ENCODE measurements around the gene SF3A2.
A peak's percentile ranks its signal among the peaks of the same experiment; 100 is the strongest.
"Not testable (repeated sequence)": the region's sequence is repeated elsewhere in the genome, so short reads cannot be mapped to it uniquely, and the experiment has no call there.

The SF3A2 gene

GRCh38 chr19:2277138-2277537 is 40.5 kb downstream of the SF3A2 start:
- no peak for DNase-seq

GRCh38 chr19:2278459-2279158 is 42.0 kb downstream of the SF3A2 start:
- DNase-seq: no peak

DNA sequence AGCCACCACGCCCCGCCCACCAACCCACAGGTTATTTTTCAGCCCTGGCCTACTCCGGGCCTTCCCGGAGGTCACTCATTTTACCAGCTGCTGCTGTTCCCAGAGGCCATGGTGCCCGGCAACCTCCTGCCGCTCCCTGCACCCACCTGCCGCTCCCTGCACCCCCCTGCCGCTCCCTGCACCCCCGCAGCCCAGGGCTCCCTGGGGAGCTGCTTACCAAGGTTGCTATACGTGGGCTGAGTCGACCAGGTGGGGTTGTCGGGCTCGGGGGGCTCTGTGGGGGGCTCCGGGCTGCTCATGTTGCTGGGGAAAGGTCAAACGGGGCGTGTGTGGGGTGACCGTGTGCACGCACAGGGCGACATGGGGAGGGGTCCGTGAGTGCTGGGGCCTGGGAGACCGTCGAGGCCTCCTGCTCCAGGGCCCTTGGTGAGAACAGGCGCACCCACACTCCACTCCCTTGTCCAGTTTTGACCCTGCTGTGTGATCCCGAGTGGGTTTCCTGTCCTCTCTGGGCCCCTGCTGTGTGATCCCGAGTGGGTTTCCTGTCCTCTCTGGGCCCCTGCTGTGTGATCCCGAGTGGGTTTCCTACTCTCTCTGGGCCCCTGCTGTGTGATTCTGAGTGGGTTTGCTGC is 44.1 kb downstream of the SF3A2 start:
- DNase-seq: no peak

GRCh38 chr19:2281265-2282061 is 44.8 kb downstream of the SF3A2 start:
- not testable (repeated sequence) for DNase-seq

DNA sequence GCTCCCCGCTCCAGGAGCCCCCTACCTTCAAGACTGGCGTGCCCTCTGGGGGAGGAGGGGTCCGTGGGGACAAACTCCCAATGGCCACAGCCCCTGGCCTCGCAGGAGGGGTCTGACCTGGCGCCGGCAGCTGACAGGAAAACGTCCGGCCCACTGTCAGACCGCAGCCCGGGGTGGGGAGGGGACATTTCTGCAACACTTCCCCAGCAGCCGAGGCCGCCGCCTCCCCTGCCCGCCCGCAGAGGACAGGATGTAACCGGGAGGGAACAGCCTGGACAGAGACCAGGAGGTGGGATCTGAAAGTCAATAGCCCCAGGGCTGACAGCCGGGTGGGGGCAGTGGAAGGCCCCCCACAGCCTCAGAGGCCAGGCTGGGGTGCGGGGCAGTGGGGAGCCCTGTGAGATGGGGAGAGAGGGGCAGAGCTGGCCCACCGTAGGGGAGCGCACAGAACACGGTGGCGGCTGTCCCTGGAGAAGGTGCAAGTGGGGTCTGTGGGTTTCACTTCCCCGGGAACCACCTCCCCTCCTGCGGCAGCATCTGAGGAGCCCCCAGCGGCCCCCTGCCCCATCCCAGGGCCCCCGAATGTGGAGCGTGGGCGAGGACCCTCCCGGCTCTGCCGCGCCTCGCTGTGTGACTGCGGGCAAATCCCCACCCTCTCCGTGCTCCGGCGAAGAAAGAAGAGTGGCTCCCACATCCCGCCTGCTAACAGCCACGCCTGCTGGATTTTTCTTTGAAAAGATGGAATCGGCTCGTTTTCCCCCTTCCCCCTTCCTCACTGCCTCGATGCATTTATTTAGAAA is 45.6 kb downstream of the SF3A2 start, which contains the start of gene PEAK3:
Gene PEAK3 (minus strand): TSS at position 114 of the 800 bp plus-strand sequence. CDS start 1,244 bp downstream, outside the sequence.
- DNase-seq: peak; percentile 52

DNA sequence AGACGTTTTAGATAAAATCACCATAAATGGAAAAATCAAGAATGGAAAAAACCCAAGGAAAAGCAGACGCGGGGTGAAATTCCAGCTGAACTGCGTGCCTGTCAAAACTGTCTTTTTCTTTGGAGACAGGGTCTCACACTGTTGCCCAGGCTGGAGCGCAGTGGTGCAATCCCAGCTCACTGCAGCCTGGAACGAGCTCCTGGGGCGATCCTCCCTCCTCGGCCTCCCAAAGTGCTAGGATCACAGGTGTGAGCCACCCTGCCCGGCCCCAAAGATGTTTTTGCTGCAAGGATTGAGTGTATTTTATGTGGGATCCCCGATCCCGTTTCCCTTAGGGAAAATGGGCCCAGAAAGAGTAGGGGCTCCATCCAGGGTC is 46.2 kb downstream of the SF3A2 start:
- no peak for DNase-seq

DNA sequence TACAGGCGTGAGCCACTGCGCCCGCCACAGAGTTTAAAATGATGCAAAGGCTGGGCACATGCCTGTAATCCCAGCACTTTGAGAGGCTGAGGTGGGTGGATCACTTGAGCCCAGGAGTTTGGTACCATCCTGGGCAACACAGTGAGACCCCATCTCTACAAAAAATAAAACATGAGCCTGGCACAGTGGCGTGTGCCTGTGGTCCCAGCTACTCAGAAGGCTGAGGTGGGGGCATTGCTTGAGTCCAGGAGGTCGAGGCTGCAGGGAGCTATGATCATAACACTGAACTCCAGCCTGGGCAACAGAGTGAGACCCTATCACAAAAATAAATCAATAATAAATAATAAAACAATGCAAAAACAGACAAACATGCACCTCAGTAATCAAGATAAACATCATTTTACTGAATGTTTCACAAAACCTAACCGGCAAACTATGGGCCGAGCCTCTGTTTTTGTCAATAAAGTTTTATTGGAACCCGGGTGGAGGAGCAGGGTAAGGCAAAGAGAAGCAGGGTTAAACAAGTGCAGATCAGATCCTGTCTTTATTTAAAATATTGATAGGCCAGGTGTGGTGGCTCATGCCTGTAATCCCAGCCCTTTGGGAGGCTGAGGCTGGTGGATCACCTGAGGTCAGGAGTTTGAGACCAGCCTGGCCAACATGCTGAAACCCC is 47.3 kb downstream of the SF3A2 start:
- DNase-seq: no peak

- no peak for DNase-seq
Observed at GRCh38 chr19:2286402-2287140, 49.9 kb downstream of the SF3A2 start.

DNA sequence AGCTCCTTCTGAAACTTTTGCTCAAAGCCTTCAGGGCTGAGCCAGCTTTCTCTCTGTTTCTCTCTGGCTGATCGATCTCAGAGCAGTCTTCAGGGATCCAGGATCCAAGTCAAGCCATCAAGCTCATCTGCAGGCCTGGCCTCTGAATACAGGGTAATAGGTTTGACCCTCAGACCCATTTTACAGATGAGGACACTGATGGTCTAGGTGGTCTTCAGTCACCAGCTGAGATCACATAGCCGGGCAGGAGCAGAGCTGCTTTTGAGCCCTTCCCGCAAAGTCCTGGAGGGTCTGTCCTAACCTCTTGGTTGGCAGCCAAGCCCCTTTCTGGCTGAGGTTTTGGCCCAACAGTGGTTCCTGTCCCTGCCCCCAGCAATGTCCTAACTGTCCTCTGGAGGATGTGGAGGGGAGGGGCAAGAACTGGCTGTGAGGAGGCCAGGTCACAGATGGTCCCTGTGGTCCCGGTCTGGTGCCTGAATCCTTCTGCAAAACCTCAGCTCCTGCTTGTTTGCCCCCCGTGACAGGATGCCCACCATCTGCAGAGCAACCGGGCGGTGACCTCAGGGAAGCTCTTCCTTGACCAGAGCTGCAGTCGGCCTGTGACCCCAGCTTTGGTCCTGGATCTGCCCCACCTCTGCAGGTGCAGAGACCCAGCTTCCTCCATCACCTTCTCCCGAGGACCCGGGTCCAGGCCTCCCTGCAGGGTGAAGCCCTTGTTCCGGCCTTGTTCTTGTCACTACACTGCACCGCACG is 51.1 kb downstream of the SF3A2 start:
- no peak for DNase-seq

- no peak for DNase-seq
Observed at GRCh38 chr19:2288338-2288817, 51.8 kb downstream of the SF3A2 start.

- DNase-seq: no peak
Observed at GRCh38 chr19:2288818-2289713, 52.4 kb downstream of the SF3A2 start.

GRCh38 chr19:2289714-2290435 is 53.3 kb downstream of the SF3A2 start:
- peak; percentile 60 for DNase-seq

GRCh38 chr19:2290441-2291184 is 54.0 kb downstream of the SF3A2 start:
- DNase-seq: no peak

GRCh38 chr19:2291185-2291751 is 54.6 kb downstream of the SF3A2 start:
- DNase-seq: no peak

GRCh38 chr19:2294687-2295335 is 58.2 kb downstream of the SF3A2 start:
- no peak for DNase-seq

DNA sequence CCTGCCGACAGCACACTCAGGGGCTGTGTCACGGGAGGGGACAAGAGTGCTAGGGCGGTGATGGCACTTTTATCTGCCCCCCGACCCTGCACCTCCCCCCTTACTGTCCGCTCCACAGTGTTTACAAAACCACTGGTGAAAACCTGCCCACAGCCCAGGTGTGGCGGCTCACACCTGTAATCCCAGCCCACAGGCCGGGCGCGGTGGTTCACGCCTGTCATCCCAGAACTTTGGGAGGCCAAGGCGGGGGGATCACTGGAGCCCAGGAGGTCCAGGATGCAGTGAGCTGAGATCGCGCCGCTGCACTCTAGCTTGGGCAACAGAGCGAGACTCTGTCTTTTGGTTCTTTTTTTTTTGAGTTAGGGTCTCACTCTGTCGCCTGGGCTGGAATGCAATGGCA is 59.5 kb downstream of the SF3A2 start:
- no peak for DNase-seq

Data from CD4-positive, alpha-beta T cell treated with Interleukin-17A for 1 hour (primary cell).